GM12801 (cell line): ENCODE results near the gene FGD4.

Experiments used
- TF ChIP-seq, protein P1 (sequence below): IDR thresholded peaks from one replicate; pipeline ENCODE4 v1.5.1; 2011; ENCODE audit warnings: control low read depth; ENCODE audit not compliant: insufficient read length; ENCODE audit errors: extremely low read depth

Gene FGD4

DNA sequence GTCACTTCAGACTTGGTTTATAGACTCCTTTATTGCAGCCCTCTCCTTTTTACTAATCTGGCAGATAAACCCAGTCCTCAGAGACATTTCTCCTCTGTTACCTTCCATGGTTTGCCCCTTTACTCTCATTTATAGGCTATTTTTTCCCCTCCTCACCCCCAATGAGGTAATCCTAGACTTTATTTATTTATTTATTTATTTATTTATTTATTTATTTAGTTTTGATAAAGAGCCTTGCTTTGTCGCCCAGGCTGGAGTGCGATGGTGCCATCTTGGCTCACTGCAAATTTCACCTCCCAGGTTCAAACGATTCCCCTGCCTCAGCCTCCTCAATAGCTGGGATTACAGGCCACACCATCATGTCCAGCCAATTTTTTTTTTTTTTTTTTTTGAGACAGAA is 8.4 kb downstream of the FGD4 start:
- TF ChIP-seq, protein P1, sequence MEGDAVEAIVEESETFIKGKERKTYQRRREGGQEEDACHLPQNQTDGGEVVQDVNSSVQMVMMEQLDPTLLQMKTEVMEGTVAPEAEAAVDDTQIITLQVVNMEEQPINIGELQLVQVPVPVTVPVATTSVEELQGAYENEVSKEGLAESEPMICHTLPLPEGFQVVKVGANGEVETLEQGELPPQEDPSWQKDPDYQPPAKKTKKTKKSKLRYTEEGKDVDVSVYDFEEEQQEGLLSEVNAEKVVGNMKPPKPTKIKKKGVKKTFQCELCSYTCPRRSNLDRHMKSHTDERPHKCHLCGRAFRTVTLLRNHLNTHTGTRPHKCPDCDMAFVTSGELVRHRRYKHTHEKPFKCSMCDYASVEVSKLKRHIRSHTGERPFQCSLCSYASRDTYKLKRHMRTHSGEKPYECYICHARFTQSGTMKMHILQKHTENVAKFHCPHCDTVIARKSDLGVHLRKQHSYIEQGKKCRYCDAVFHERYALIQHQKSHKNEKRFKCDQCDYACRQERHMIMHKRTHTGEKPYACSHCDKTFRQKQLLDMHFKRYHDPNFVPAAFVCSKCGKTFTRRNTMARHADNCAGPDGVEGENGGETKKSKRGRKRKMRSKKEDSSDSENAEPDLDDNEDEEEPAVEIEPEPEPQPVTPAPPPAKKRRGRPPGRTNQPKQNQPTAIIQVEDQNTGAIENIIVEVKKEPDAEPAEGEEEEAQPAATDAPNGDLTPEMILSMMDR = no peak

DNA sequence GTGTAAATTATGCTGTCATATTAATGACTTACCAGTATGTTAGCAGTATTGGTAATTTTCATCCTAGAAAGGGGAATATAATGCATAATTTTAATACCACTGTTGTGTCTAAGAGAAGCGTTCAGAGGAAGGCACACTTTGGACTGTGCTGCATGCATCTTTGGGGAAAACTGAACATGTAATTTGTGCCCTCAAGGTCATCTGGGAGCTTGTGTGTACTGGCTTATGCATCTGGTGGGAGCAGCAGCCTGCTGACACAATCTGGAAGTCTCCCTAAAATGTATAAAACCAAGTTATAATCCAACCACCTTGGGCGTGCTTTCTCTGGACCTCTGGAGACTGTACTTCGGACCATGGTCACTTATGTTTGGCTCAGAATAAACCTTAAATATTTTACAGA is 14.1 kb downstream of the FGD4 start:
- TF ChIP-seq, protein P1 = no peak

DNA sequence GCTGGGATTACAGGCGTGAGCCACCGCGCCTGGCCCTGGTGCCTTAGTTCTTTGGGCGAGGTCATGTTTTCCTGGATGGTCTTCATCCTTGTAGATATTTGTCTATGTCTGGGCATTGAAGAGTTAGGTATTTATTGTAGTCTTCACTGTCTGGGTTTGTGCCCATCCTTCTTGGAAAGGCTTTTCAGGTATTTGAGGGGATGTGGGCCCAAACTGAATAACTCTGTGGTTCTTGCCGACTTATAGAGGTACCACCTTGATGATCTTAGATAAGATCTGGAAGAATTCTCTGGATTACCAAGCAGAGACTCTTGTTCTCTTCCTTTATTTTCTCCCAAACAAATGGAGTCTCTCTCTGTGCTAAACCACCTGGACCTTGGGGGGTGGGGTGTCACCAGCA is 18.9 kb downstream of the FGD4 start:
- TF ChIP-seq, protein P1 = no peak

DNA sequence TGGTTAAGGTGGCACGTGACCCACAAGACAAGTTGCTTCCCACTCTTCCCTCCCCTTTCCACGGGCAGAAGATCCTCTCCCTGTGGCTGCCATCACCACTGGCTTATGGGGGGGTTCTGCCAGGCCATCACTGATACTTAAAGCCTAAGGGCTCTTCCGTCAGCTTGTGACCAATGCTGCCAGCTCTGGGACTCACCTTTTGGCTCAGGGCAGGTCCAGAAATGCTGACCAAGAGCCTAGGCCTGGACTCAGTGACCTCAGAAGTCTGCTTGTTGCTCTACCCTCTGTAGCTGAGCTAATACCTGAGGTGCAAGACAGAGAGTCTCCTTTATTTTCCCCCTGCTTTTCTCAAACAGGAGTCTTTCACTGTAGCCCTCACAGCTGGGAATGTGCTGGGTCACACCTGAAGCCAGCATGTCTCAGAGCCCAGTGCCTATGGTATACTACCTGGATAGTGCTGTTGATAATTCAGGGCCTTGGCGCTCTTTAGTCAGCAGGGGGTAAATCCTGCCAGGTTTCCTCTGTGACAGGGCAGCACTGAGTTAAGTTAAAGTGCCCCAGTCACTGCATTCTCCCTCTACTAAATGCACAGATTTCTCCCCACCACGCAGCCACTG is 19.7 kb downstream of the FGD4 start:
- TF ChIP-seq, protein P1 = no peak

DNA sequence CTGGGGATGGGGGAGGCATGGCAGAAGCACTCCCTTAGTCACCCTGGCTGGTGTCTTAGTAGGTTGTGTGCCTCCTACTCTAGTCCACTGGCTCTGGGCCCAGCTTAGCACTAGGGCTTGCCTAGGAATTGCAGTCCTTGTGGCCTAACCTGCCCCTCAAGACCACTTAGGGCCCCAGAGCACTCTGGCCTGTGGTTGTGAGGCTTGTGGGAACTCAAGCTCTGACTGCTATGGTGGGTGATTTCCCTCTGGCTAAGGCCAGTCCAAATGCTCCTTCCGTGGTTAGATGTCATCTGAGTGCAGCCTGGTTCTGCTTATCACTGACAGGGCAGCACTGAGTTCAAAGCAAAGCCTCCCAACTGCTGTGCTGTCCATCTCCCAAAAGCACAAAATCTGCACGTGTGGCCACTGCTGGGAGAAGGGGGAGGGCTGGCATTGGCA is 20.2 kb downstream of the FGD4 start:
- TF ChIP-seq, protein P1 = no peak

DNA sequence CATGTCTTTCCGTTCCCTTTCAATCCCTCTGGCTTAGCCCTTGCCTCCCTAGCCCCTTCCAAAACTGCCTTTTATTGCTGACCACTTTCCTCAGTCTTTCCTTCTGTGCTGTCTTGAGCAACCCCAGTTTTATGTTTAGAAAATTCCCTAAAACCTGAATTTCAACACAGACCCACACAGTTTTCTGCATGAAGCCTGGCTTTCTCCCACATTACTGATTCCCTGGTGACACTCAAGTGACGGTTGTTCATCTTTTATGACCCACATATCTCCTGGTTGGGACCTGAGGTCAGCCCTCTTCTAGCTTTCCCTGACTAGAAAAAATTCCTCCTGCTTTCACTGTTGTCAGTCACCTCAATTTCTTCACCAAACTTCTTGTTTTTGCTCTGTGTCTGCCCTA is 21.0 kb downstream of the FGD4 start:
- TF ChIP-seq, protein P1 = no peak

DNA sequence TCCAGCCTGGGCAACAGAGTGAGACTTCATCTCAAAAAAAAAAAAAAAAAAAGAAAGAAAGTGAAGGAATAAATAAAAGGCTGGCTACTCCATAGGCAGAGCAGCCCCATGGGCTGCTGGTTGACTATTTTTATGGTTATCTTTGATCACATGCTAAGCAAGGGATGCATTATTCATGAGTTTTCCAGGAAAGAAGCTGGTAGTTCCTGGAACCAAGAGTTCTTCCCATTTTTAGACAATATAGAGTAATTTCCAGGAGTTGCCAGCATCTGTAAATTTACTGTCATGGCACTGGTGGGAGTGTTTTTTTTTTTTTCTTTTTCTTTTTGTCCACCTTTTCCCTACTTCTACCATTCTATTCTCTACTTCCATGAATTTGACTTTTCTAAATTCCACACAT is 24.2 kb downstream of the FGD4 start:
- TF ChIP-seq, protein P1 = no peak
